LNCaP clone FGC (cell line): Measurements from ENCODE around the gene RPL27.

Source experiments
- DNase-seq: peaks from one replicate; pipeline ENCODE4 v3.0.0-alpha.2; 2011; ENCODE audit warnings: low read depth
- H3K4me3 ChIP-seq: 2 replicates; pipeline ENCODE4 v1.5.1; 2011; ENCODE audit warnings: mild to moderate bottlenecking, low read depth, low read length, control low read depth
- TF ChIP-seq, protein P1 (sequence below): IDR thresholded peaks from 2 replicates; pipeline ENCODE4 v1.5.1; 2012; ENCODE audit warnings: mild to moderate bottlenecking; ENCODE audit not compliant: control insufficient read depth, insufficient read depth; ENCODE audit errors: extremely low read depth

Gene RPL27

DNA sequence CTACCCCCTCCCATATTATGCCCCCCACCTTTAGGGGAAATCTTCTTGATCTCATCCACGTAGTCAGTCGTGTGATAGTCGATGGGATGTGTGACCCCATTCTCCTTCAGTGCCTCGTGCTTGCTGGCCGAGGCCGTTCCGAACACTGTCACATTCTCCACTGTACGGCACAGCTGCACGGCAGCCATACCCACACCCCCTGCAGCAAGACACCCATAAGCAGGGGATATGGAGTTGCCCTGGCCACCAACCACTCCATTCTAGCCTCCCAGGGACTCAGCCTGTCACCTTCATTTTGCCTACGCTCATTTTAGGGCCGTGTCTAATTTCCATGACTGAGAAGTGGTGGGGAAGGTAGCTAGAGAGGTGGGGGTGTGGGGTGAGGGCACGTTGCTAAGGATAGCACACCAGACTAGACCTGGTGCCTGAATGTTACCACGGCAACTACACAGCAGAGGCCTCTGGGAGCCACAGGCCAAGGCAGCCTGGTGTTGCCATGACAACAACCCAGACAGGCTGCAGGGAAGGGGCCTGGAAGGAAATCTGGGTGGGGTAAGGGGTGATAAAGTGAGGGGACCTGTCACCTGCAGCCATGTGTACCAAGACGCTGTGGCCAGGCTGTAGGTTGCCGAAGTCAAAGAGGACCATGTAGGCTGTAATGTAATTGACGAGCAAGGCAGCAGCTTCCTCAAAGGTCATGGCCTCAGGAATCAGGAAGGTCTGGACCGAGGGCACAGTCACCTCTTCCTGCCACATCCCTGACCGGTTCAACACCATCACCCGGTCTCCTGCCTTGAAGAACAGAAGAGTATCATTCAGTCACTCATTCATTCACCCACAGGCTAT is 20.0 kb downstream of the RPL27 start:
- TF ChIP-seq, protein P1, sequence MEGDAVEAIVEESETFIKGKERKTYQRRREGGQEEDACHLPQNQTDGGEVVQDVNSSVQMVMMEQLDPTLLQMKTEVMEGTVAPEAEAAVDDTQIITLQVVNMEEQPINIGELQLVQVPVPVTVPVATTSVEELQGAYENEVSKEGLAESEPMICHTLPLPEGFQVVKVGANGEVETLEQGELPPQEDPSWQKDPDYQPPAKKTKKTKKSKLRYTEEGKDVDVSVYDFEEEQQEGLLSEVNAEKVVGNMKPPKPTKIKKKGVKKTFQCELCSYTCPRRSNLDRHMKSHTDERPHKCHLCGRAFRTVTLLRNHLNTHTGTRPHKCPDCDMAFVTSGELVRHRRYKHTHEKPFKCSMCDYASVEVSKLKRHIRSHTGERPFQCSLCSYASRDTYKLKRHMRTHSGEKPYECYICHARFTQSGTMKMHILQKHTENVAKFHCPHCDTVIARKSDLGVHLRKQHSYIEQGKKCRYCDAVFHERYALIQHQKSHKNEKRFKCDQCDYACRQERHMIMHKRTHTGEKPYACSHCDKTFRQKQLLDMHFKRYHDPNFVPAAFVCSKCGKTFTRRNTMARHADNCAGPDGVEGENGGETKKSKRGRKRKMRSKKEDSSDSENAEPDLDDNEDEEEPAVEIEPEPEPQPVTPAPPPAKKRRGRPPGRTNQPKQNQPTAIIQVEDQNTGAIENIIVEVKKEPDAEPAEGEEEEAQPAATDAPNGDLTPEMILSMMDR = no peak
- DNase-seq = no peak

DNA sequence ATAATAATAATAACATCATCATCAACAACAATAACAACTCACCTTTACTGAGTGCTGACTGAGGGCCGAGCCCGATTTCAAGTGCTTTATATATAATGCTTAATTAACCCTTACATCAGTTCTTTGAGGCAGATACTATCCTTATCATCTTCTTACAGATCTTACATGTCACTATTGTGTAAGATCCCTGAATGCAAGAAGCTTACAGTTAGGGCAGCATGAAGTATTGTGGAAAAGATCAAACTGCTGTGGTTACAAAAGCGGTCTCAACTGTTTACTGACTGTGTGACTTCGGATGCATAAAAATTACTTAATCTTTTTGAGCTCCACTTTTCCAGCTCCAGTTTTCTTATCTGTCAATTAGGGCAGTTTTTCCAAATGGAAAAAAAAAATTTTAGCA is 20.7 kb downstream of the RPL27 start:
- H3K4me3 ChIP-seq = no peak overlapping the region
- TF ChIP-seq, protein P1 = no peak
- no peak for DNase-seq

More for the DNA sequence above, 20.0 kb downstream of the RPL27 start:
- H3K4me3 ChIP-seq = no peak overlapping the region

DNA sequence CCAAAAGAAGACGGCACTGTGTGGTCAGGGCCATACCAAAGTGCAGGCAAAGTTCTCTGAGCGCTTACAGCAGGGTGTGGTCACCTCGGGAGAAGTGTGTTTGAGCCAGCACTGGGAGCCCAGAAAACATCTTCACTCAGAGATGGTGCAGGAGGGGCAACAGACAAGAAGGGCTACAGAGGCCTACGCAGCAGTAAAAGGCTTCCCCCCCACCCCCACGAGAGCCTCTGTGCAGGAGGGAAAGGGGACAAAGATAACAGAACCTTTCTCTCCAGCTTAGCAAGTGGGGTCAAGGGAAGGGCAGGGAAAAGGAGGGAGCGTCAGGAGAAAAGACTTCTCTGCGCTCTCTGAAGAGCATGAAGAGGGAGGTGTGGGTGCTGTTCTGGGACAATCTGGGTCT is 21.2 kb downstream of the RPL27 start:
- TF ChIP-seq, protein P1 = no peak
- DNase-seq = no peak
- H3K4me3 ChIP-seq = no peak overlapping the region

DNA sequence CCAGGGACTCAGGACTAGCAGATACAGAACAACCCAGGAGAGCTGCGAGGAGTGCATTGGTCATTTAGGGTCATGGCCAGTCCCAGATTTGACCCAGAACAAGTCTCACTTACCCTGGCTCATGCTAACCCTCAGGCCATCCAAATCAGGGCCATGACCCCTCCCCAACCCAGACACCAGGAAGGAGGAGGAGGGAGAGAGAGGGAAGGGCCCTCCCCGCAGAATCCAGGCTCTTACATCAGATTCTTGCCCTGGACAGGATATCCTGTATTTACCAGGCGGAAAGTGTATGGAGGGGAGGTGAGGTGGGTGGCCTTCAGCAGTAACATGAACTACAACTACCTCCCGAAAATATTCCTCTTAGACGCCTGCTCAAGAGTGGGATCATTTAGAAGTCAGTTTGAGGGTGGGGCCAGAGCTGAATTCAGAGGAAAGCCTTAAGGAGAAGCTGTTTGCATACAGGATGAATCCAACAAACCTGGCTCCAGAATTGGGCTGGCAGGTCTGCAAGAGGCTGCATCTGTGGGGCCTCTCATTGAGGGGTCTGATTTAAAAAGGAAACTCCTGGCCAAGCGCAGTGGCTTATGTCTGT is 21.9 kb downstream of the RPL27 start:
- H3K4me3 ChIP-seq = no peak overlapping the region
- TF ChIP-seq, protein P1 = no peak
- no peak for DNase-seq

DNA sequence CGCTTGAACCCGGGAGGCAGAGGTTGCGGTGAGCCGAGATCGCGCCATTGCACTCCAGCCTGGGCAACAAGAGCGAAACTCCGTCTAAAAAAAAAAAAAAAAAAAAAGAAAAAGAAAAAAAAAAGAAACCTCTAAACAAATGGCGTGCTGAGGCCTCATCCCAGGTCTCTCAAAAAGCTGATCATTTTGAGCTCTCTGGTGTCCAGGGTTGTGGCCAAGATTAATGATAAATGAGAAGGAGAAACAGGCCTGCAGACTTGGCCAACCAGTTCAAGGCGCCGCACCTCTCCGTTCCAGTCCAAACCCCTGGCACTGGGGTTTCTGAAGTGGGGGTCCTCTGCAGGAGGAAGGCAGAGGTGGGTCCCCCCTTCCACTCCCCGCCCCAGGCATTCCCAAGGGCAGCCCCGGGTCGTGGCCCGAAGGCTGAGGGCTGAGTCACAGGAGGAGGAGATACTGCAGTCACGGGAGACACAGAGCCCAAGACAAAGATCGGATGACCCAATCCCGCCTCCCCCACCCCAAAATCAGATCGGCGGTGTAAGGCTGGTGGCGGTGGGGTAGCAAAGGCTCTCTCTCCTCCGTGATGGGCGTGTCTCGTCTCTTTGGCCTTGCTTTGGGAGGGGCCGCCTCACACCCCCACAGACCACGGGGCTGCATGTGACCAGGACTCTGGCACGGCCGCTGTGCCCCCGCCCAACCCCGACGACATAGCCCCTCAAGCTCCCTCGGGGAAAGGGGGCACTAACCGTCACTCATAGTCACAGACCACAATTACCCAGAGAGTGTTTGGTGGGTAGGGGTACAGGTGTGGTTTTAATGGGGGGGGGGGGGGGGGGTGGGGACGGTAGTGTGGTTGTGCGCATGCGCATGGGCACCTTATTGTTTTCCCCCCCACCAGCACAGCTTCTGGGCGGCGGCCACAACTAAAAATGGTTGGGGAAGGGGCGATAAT is 22.8 kb downstream of the RPL27 start:
- peak overlapping the region; percentile 93 for H3K4me3 ChIP-seq
- DNase-seq = no peak
- TF ChIP-seq, protein P1 = no peak

DNA sequence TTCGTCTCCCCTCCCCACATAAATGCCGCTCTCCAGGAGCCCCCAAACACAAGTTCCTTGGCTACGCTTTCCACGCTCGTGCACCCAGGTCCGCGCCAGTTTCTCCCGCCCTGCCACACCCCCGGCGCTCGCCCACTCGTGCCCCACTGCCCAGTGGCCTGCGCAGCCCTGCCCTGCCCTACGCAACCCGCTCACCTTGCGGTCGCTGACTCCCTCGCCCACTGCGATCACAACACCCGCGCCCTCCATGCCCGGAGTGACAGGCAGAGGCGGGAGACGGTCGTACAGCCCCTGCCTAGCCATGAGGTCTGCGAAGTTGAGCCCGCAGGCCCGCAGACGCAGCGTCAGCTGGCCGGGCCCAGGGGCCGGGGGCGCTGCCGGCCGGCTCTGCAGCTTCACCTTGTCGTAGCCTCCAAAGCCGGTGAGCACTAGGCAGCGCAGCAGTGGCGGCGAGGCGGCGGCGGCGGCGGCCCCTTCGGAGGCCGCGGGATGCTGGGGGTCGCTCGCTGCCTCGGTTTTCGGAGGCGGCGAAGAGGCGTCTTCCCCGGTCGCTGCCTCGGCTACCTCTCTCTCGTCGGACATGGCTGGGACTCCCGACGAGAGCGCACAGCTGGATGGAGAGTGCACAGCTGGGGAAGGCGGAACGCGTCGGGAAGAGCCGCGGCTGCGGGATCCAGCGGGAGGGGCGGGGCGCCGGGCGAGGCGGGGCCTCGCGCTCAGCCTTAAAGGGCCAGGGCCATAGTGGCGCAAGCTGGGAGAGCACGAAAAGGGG is 23.7 kb downstream of the RPL27 start, which contains the start of gene VAT1:
VAT1 (minus strand) TSS at position 645 of the 772 bp plus-strand sequence; CDS start at position 582, 63 bp downstream.
- H3K4me3 ChIP-seq = peak within 1 kb of the TSS; percentile 93
- DNase-seq = no peak
- TF ChIP-seq, protein P1 = no peak; the same call in 1 of the 2 replicates
